ENCODE results near the gene MIXL1. TPM values are rescaled to one million over a fixed set of nuclear protein-coding genes. Genes with fewer than 3 reads are reported as not detected.
"Not testable (repeated sequence)": the region's sequence is repeated elsewhere in the genome, so short reads cannot be mapped to it uniquely, and the experiment has no call there.

Gene MIXL1
- total RNA-seq, 2 experiments from 2014 or later, result 0.82 to 2.7 TPM

DNA sequence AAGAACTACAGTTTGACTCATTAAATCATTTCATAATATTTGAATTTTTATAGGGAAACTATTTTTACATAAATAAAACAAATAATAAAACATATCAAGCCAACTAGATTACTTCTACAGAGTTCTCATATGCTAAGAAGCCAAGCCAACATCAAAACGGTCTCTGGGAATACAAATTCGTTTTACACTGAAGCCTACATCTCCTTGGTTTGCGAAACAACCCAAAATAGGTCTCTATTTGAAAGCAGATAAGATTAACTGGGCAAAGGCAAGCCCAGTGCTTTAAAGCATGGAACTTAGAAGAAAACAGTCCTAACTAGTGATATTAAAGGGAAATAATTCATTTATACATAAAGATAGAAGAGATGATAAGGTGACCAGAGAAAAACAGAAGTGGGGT lies 25.3 kb downstream of the MIXL1 start:
- H3K4me1 ChIP-seq (ENCODE audit: insufficient read depth, low read length, poor library complexity, severe bottlenecking), result peaks cover 18% of the 10 kb centered on the region
- no peaks in the 10 kb centered on the region for H3K9me2 ChIP-seq (ENCODE audit: insufficient read depth, low read length)
- ChIA-PET CTCF (ENCODE audit: unreplicated experiment) (interaction anchor here (1.0 kb wide), 1 partner anchor 125 kb away, joined by 3 read pairs; no protein-coding TSS in a partner anchor), POLR2A (interaction anchor here (0.7 to 0.8 kb wide), 2 partner anchors 48 to 57 kb away, joined by 3 read pairs; no protein-coding TSS in a partner anchor)
- H4K20me1 ChIP-seq (ENCODE audit: insufficient read depth, low read length), result no peaks in the 10 kb centered on the region
- TF ChIP-seq EZH2phosphoT487 (IDR thresholded peaks at IDR 0.05; ENCODE audit: borderline replicate concordance, low read depth, low read length), result no peak
- TF ChIP-seq, protein P1, sequence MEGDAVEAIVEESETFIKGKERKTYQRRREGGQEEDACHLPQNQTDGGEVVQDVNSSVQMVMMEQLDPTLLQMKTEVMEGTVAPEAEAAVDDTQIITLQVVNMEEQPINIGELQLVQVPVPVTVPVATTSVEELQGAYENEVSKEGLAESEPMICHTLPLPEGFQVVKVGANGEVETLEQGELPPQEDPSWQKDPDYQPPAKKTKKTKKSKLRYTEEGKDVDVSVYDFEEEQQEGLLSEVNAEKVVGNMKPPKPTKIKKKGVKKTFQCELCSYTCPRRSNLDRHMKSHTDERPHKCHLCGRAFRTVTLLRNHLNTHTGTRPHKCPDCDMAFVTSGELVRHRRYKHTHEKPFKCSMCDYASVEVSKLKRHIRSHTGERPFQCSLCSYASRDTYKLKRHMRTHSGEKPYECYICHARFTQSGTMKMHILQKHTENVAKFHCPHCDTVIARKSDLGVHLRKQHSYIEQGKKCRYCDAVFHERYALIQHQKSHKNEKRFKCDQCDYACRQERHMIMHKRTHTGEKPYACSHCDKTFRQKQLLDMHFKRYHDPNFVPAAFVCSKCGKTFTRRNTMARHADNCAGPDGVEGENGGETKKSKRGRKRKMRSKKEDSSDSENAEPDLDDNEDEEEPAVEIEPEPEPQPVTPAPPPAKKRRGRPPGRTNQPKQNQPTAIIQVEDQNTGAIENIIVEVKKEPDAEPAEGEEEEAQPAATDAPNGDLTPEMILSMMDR (conservative IDR thresholded peaks at IDR 0.05; ENCODE audit: low read length), result no peak
- no peak overlapping the region for H3K4me3 ChIP-seq (ENCODE audit: low read depth, low read length, poor library complexity, severe bottlenecking)
- intact Hi-C loops (cut with micrococcal nuclease; ENCODE audit: unreplicated experiment), result no loop called here
- 0 out of 2 replicates have a peak, but pooled peaks cover 4% of the 10 kb centered on the region for H3K79me2 ChIP-seq (ENCODE audit: insufficient read depth, low read depth, low read length)
- BruUV-seq (replicated peaks), result no TSS peak
- H3K36me3 ChIP-seq (ENCODE audit: insufficient read depth, low read length), result peaks cover 84% of the 10 kb centered on the region
- no peak overlapping the region for H3K27ac ChIP-seq (ENCODE audit: low read depth, low read length, poor library complexity, severe bottlenecking)
- no peak overlapping the region for H2AFZ ChIP-seq (ENCODE audit: low read length)
- H3K4me2 ChIP-seq (ENCODE audit: low read length), result no peak overlapping the region
- no peaks in the 10 kb centered on the region for H3K9me3 ChIP-seq (ENCODE audit: low read length)
- no peak for DNase-seq (ENCODE audit: low spot score)

DNA sequence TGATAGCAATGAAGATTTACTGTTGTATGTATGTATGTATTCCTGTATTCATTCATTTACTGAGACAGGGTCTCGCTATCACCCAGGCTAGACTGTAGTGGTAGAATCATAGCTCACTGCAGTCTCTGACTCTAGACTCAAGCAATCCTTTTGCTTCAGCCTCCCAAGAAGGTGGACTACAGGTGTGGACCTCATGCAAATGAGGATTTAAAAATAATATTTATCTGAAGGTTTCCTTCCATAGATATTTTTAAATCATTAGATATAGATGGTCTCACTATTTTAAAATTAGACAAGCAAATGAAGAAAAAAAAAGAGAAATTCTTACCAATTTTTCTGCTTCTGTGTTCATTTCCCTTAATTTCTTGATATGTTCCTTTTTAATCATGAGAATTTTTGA lies 27.0 kb downstream of the MIXL1 start:
- Histone ChIP-seq H3K9me3 (ENCODE audit: low read length) (no peaks in the 10 kb centered on the region), H2AFZ (ENCODE audit: low read length) (no peak overlapping the region), H3K36me3 (ENCODE audit: insufficient read depth, low read length) (peaks cover 75% of the 10 kb centered on the region), H3K79me2 (ENCODE audit: insufficient read depth, low read depth, low read length) (0 out of 2 replicates have a peak, but pooled peaks cover 4% of the 10 kb centered on the region), H3K4me3 (ENCODE audit: low read depth, low read length, poor library complexity, severe bottlenecking) (no peak overlapping the region), H3K4me2 (ENCODE audit: low read length) (peak overlapping the region; percentile 42), H3K9me2 (ENCODE audit: insufficient read depth, low read length) (no peaks in the 10 kb centered on the region), H3K27ac (ENCODE audit: low read depth, low read length, poor library complexity, severe bottlenecking) (peak overlapping the region; percentile 17), H3K4me1 (ENCODE audit: insufficient read depth, low read length, poor library complexity, severe bottlenecking) (peaks cover 22% of the 10 kb centered on the region), H4K20me1 (ENCODE audit: insufficient read depth, low read length) (no peaks in the 10 kb centered on the region)
- CTCF ChIA-PET (ENCODE audit: unreplicated experiment), result no interaction called here
- no peak for DNase-seq (ENCODE audit: low spot score)
- BruUV-seq (replicated peaks), result no TSS peak
- POLR2A ChIA-PET, result interaction anchor here (1.4 kb wide), 1 partner anchor 56 kb away, joined by 3 read pairs; no protein-coding TSS in a partner anchor
- intact Hi-C loops (cut with micrococcal nuclease; ENCODE audit: unreplicated experiment), result no loop called here
- TF ChIP-seq EZH2phosphoT487 (IDR thresholded peaks at IDR 0.05; ENCODE audit: borderline replicate concordance, low read depth, low read length), result no peak
- TF ChIP-seq, protein P1 (conservative IDR thresholded peaks at IDR 0.05; ENCODE audit: low read length), result no peak

DNA sequence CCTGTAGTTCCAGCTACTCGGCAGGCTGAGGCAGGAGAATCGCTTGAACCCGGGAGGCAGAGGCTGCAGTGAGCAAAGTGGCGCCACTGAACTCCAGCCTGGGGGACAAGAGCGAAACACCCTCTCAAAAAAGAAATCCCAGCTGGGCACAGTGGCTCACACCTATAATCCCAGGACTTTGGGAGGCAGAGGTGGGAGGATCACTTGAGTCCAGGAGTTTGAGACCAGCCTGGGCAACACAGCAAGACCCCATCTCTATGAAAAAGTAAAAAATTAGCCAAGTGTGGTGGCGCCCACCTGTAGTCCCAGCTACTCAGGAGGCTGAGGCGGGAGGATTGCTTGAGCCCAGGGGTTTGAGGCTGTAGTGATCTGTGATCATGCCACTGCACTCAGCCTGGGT lies 29.4 kb downstream of the MIXL1 start:
- H3K79me2 ChIP-seq (ENCODE audit: insufficient read depth, low read depth, low read length); H4K20me1 ChIP-seq (ENCODE audit: insufficient read depth, low read length); H3K9me2 ChIP-seq (ENCODE audit: insufficient read depth, low read length); H3K9me3 ChIP-seq (ENCODE audit: low read length); intact Hi-C loops (cut with micrococcal nuclease; ENCODE audit: unreplicated experiment); H3K4me3 ChIP-seq (ENCODE audit: low read depth, low read length, poor library complexity, severe bottlenecking); H2AFZ ChIP-seq (ENCODE audit: low read length); BruUV-seq (replicated peaks); DNase-seq (ENCODE audit: low spot score); CTCF ChIA-PET (ENCODE audit: unreplicated experiment); H3K27ac ChIP-seq (ENCODE audit: low read depth, low read length, poor library complexity, severe bottlenecking); H3K4me2 ChIP-seq (ENCODE audit: low read length): not testable (repeated sequence)
- POLR2A ChIA-PET, result interaction anchor here (0.7 to 1.8 kb wide), 2 partner anchors 54 to 631 kb away, joined by 3 to 6 read pairs; no protein-coding TSS in a partner anchor
- peaks cover 21% of the 10 kb centered on the region for H3K4me1 ChIP-seq (ENCODE audit: insufficient read depth, low read length, poor library complexity, severe bottlenecking)
- peaks cover 68% of the 10 kb centered on the region for H3K36me3 ChIP-seq (ENCODE audit: insufficient read depth, low read length)
